Chondrocyte (in vitro differentiated cells): ENCODE measurements around the gene THADA. TPM values are rescaled to one million over a fixed set of nuclear protein-coding genes. Genes with fewer than 3 reads are reported as not detected.

Experiments used
- DNase-seq: peaks from one replicate; pipeline ENCODE4 v3.0.0; 2021; ENCODE audit warnings: mixed read lengths, low spot score
- H3K27ac Mint-ChIP-seq: one replicate; pipeline ENCODE4 v1.8.0; 2021; ENCODE audit warnings: mild to moderate bottlenecking, moderate library complexity, mixed read lengths; ENCODE audit not compliant: unreplicated experiment
- H3K27me3 Mint-ChIP-seq: 2 replicates; pipeline ENCODE4 v1.8.0; 2021; ENCODE audit warnings: low read depth, mixed read lengths
- H3K36me3 Mint-ChIP-seq: 2 replicates; pipeline ENCODE4 v1.8.0; 2021; ENCODE audit warnings: low read depth, mixed read lengths
- H3K4me1 Mint-ChIP-seq: 2 replicates; pipeline ENCODE4 v1.8.0; 2021; ENCODE audit warnings: low read depth, mild to moderate bottlenecking, mixed read lengths
- H3K4me3 Mint-ChIP-seq: one replicate; pipeline ENCODE4 v1.8.0; 2021; ENCODE audit warnings: mild to moderate bottlenecking, moderate library complexity, mixed read lengths; ENCODE audit not compliant: unreplicated experiment
- H3K9me3 Mint-ChIP-seq: 2 replicates; pipeline ENCODE4 v1.8.0; 2021; ENCODE audit warnings: low read depth, mixed read lengths
- CTCF ChIP-seq: fragments of 200-600 bp; sonication (generic); IDR thresholded peaks from 2 replicates; pipeline ENCODE4 v1.5.0; 2021; ENCODE audit warnings: antibody characterized with exemption, mild to moderate bottlenecking, moderate library complexity
- total RNA-seq: library from RNA; stranded (reverse); gene quantifications from 3 replicates; pipeline ENCODE4 v1.2.1, GENCODE V29; 2021

The THADA gene
- total RNA-seq, 1 donor from 2014 or later: 28.4 TPM

GRCh38 chr2:43266711-43267111 lies 329.1 kb downstream of the THADA start:
- peaks cover 82% of the 10 kb centered on the region for H3K4me1 Mint-ChIP-seq
- TF ChIP-seq CTCF: no peak
- H3K36me3 Mint-ChIP-seq: peaks cover 3% of the 10 kb centered on the region
- DNase-seq: no peak
- H3K27ac Mint-ChIP-seq: peak overlapping the region; percentile 86
- H3K9me3 Mint-ChIP-seq: no peaks in the 10 kb centered on the region
- H3K27me3 Mint-ChIP-seq: no peaks in the 10 kb centered on the region
- H3K4me3 Mint-ChIP-seq: no peak overlapping the region

GRCh38 chr2:43265421-43265820 lies 330.4 kb downstream of the THADA start:
- peaks cover 75% of the 10 kb centered on the region for H3K4me1 Mint-ChIP-seq
- no peak for DNase-seq
- peaks cover 3% of the 10 kb centered on the region for H3K36me3 Mint-ChIP-seq
- H3K9me3 Mint-ChIP-seq: no peaks in the 10 kb centered on the region
- H3K27ac Mint-ChIP-seq: peak overlapping the region; percentile 86
- no peak for TF ChIP-seq CTCF
- H3K27me3 Mint-ChIP-seq: no peaks in the 10 kb centered on the region
- H3K4me3 Mint-ChIP-seq: peak overlapping the region; percentile 44

DNA sequence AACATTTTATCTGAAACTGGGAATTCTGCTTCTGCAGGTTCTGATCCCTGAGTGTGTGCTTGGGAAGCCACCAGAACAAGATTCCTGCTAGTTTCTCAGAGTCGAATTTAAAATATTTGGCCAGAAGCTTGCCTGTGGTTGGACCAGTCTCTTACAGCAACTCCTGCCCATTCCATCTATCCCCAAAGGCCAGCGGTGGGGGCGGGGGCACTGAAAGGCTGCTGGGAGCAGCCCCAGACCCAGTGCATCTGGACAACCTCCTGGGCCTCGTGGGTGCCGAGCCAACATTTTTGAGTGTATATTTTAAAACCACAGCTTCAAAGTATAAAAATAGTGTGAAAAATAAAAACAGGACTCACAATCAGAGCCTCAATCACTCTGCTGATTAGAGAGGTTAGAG lies 330.8 kb downstream of the THADA start:
- TF ChIP-seq CTCF: no peak
- Mint-ChIP-seq H3K36me3 (peaks cover 3% of the 10 kb centered on the region), H3K9me3 (no peaks in the 10 kb centered on the region), H3K27me3 (no peaks in the 10 kb centered on the region), H3K4me3 (peak overlapping the region; percentile 44), H3K27ac (peak overlapping the region; percentile 86), H3K4me1 (peaks cover 71% of the 10 kb centered on the region)
- DNase-seq: no peak

GRCh38 chr2:43262951-43263350 lies 332.9 kb downstream of the THADA start:
- TF ChIP-seq CTCF: no peak
- peaks cover 50% of the 10 kb centered on the region for H3K4me1 Mint-ChIP-seq
- peak overlapping the region; percentile 32 for H3K27ac Mint-ChIP-seq
- peaks cover 3% of the 10 kb centered on the region for H3K36me3 Mint-ChIP-seq
- DNase-seq: no peak
- H3K4me3 Mint-ChIP-seq: no peak overlapping the region
- no peaks in the 10 kb centered on the region for H3K27me3 Mint-ChIP-seq
- no peaks in the 10 kb centered on the region for H3K9me3 Mint-ChIP-seq

- no peak overlapping the region for H3K4me3 Mint-ChIP-seq
- peak overlapping the region; percentile 36 for H3K27ac Mint-ChIP-seq
- H3K4me1 Mint-ChIP-seq: peaks cover 48% of the 10 kb centered on the region
- TF ChIP-seq CTCF: no peak
- peaks cover 3% of the 10 kb centered on the region for H3K36me3 Mint-ChIP-seq
- DNase-seq: no peak
- H3K9me3 Mint-ChIP-seq: no peaks in the 10 kb centered on the region
- H3K27me3 Mint-ChIP-seq: no peaks in the 10 kb centered on the region
Measured at GRCh38 chr2:43262239-43262638, 333.6 kb downstream of the THADA start.
